Stimulated activated CD8-positive, alpha-beta memory T cell treated with anti-CD3 and anti-CD28 coated beads, Interleukin-7, amount 100 ng/mL, for 24 hours (primary cell): Measurements from ENCODE around the gene RARRES1.

Source experiments
- DNase-seq: peaks from one replicate; pipeline ENCODE4 v3.0.0-alpha.2; 2020; ENCODE audit warnings: low read depth

RARRES1 gene, protein sequence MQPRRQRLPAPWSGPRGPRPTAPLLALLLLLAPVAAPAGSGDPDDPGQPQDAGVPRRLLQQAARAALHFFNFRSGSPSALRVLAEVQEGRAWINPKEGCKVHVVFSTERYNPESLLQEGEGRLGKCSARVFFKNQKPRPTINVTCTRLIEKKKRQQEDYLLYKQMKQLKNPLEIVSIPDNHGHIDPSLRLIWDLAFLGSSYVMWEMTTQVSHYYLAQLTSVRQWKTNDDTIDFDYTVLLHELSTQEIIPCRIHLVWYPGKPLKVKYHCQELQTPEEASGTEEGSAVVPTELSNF

DNA sequence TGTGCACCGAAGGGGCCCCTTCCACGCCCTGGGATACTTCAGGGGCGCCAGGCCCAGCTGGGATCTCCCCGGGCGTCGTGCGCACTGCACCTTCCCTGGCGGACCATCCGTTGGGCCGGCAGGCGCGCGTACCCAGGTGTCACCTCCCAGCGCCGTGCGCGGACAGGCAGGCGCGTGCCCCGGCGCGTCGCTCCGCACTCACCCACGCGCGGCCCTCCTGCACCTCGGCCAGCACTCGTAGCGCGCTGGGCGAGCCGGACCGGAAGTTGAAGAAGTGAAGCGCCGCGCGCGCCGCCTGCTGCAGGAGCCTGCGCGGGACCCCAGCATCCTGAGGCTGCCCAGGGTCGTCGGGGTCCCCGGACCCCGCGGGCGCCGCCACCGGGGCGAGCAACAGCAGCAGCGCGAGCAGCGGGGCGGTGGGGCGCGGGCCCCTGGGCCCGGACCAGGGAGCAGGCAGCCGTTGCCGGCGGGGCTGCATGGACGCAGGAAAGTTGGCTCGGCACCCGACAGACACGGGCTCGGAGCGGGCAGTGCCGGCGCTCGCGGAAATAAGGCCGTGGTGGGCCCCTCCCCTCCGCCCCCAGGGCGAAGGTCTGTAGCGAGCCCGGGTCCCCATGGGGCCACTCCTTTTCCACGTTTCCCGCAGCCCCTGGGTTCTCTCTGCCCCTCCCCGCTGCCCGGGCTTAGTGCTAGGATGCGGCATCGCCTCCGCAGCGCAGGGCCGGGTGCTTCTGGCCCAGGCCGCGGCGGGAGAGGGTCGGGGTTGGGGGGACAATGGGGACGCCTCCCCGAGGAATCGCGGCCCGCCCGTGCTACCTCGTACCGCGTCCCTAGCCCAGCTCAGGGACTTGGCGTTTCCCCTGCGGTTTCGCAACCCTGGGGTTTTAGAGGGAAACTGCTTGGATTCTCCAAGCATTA lies at the start of gene RARRES1:
Gene RARRES1 (minus strand): TSS at position 520 of the 918 bp plus-strand sequence. CDS start 42 bp downstream, at position 478.
- DNase-seq: no peak

DNA sequence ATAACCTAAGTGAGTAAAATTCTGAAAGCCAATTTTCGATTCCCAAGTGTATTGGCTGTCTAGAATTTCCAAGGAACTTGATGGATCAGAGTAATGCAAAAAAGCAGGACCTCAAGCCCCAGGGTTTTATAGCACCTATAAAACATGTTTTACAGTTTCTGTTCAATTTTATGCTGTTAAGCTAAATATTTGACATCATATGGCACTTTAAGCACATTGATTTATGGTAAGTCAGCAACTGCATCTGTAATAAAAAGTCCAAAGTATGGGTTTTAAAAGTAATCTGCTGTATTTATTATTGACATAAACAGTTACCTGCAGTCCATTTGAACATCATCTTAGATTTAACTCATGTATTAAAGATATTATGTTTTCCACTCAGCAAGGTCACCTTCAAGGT lies 49.6 kb upstream of the RARRES1 start:
- no peak for DNase-seq

DNA sequence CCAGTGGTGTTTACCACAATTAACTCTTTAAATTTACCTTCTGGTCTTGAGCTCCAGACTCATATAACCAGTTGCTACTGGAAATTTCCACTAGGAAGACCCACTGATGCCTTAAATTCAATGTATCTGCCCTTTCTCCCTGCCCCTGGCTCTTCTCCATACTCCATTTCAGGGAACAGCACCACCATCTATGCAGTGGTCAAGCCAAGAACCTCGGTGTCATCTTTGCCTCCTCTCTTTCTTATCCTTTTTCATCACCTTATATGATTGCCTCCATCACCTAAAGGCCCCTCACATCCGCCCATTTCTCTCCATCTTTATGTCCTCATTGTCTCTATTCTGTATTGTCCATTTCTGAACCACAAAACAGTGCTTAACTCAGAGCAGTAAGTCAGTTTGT lies 48.9 kb upstream of the RARRES1 start:
- no peak for DNase-seq

DNA sequence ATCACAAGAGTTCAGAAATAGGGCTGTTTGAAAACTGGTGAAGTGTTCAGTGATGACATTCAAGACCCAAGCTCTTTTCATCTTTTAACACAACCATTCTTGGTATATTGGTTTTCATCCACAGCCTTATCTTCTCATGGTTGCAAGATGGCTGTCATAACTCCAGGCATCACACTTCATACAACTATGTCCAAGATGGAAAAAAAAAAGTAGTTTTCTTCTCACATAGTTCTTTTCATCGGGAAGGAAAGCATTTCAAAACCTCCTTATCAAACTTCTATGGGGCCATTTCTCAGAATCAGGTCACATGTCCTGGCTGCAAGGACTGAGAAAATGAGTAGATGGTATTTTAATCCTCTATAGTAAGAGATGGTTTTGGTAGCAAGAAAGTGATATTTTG lies 48.5 kb upstream of the RARRES1 start:
- no peak for DNase-seq

DNA sequence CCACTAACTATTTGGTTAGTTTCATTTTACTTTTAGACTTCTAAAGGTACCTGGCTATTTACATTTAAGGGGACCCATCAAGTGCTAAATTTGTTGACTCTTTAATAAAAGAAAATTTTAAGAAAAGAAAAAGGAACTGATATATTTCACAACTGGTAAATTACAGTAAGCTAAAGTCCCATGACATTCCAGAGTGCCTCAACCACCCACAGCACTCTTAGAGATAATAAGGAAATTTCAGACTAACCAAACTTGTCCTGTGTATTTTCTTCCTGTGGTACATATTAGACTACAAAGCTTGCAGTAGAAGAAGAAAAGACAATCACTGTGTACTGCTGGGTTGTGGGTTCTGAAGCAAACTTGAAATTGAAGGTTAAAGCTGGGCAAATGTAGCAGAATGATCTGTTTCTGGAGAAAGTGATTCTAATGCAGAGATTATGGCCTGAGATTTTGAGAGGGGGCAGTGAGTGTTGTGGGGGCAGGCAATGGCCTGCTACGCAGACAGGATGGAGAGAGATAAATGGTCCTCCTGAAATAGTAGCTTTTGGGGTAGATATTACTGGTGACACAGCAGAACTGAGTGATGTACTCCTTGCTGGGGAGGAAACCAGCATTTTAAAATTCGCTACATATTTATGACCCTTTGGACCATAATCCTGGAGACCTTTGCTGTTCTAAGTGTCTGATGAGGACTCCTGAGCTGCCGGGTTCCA lies 45.1 kb upstream of the RARRES1 start:
- DNase-seq: no peak

DNA sequence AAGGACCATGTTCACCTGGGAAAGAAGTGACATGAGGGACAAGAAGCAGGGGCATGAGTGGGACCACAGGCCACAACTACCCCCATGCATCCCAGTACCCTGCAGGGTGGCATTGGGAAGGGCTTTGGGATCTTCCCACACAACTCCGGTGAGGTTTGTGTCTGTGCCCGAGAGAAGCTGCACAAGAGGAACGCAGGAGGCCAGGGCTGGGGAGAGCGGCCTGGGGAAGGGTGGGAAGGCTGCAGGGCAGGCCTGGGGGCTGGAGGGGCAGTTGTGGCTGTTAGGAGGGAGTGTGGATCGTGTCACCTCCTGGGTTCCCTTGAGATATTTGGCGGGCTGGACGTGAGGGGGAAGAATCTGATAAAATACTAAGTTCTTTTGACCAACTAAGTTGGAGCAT lies 44.3 kb upstream of the RARRES1 start:
- no peak for DNase-seq

DNA sequence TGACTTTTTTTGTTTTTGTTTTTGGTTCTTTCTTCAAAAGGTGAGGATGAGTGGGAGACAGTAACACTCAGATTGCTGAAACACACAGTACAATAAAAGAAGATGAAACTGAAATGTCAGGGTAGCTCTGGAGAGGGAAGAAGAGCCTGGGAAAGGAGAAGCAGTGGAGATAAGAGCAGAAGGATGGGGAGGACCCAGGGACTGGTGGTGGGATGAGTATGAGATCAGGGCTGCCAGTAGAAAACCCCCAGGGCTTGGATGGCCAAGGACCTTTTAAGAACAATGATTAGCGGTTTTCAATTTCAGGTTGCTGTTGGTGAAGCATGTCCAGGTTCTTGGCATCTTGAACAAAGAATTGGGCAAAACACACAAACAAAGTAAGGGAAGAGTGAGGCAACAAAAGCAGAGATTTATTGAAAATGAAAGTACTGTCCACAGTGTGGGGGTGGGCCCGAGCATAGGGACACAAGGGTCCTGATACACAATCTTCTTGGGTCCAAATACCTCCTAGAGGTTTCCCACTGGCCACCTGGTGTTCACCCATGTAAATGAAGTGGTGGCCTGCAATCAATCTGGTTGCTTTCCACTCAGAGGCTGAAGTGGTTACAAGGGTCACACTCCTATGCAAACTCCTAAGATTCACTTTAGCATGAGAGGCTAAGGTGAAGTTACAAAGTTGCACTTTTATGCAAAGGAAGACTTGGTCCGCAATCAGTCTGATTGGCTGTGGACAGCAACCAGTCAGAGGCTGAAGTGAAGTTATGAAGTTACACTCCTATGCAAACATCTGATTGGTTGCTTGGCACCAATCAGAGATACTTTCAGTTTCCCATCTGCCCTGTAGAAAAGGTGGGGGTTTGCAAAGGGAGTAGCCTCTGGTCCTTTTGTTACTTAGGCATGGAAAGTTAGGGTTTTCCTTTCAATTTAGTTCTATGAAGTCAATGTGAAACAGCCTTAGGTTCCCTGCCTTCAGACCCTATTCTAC lies 43.5 kb upstream of the RARRES1 start:
- no peak for DNase-seq

DNA sequence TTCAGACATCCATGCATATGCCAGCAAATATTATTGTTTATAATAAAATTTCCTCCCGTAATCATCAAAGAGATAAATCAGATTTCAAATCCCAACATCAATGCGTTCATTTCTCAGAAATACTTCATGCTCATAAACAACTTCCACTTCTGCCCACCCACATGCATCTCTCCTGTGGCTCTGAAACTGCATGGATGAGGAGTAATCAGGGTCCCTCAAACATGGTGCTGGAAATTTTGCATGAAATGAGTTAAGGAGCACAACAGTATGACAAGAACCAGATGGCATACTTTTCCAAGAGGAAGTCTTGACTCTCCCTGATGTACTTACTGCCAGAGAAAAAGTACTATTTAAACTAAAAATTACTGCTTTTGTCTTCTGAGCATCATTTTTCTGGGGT lies 42.7 kb upstream of the RARRES1 start:
- DNase-seq: no peak

DNA sequence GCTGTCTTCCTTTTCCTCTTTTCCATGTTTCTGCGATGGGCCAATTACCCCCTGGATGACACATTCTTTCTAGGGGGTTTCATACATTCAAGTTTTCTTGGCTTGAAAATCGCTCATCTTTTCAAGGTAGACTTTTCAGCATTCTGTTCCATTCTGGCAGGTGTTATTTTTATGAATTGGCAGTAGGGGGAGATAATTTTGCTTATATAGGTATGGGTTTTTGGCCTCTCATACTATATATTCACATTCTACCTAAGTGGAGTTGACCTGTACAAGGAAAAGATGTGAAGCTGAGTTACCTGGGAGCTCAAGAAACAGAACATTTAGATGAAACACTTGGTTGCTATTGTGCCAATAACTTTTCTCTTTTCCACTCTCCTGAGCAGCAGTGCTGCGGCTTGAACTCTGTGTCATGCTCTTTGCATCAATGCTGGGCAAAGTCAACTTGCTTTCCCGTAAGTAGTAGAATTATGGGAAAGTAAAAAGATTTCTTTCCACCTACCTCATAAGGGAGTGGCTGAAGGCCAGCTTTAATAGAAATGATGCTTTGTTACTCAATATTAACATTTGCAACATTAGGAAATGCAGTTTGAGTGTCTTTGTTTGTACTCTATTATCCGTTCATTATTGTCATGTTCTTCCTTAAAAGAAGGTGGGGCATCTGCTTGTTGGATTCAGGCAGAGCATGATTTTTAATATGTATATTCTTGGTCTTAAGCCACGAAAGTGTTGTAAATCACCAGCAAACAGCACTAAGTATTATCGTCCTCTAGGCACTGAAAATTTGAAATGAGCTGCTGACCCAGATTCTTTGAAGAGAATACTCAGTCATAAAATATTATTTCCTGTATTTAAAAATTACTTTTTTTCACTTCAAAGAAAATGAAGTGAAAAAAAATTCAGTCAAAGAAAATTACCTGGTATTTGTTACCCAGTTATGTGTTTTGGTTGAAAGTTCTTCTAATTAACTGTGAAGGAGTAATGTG lies 41.9 kb upstream of the RARRES1 start:
- DNase-seq: no peak

DNA sequence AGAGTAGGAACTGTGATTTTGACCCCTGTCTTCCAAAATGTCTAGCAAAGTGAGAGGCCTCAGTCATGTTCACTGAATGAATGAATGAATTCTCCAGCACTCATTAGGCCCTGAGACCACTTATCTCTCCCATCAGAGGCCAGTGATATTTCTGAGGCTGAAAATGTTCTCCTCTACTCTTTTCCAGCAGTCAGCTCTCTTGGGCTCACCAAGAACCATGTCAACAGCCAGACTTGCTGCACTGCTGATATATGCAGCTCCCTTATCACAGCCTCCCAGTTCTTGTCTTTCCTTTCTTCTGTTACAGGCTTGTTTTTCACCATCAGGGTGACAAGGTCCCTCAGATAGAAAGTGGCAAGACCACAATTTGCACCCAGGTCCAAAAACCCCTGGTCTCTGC lies 40.9 kb upstream of the RARRES1 start:
- DNase-seq: no peak

DNA sequence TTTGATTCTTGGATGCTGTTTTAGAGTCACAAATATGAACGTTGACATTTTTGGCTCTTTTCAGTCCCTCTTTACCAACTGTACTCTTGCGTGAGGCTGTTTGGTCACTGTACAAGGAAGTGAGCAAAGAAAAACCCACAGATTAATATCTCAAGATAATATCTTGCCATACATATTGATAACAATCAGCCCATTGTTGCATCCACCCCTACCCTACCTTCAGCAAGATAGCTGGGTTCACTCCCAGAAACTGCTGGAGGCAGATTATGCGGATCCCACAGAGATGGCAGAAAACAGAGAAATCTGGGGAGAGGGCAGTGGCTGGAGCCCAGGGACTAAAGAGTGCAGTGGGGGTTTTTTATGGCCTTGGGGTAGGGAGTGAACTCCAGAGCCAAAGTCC lies 39.7 kb upstream of the RARRES1 start:
- DNase-seq: no peak

DNA sequence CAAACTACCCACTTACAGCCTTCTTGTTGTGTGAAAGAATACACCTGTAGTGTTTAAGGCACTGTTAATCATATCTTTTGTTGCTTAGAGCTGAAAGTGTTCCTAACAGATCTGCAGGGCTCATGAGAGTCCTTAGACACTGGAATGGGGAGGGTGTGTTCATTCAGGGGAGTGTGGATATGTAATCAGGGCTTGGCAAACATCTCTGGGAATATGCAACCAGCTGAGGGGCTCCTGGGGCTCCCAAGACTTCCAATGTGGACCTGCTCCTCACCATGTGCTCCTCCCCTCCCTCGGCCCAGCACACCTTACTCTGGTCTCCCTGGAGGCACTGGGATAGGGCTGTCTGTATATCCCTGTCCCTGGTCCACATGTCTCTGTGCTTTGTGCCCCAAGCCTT lies 39.3 kb upstream of the RARRES1 start:
- DNase-seq: no peak

DNA sequence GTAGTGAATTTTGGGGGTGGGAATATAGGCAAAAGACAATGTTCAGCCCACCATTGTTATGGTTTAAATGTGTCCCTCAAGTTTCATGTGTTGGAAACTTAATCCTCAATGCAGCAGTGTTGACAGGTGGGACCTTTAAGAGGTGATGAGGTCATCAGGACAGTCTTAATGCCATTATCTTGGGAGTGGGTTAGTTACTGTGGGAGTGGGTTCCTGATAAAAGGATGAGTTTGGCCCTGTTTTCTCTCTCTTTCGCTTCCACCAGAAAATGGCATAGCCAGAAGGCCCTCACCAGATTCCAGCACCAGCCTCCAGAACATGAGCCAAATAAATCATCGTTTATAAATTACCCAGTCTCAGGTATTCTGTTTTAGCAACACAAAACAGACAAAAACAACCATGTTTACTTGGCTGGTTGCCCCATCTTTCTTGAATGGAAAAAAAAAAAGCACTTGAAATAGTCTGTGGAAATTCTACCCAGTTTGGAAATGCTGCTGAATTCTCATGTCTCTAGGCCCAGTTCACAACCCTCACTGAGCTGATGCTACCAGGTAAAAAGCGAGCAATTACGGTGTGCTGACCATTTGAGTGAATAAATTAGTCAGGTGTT lies 38.6 kb upstream of the RARRES1 start:
- DNase-seq: no peak

DNA sequence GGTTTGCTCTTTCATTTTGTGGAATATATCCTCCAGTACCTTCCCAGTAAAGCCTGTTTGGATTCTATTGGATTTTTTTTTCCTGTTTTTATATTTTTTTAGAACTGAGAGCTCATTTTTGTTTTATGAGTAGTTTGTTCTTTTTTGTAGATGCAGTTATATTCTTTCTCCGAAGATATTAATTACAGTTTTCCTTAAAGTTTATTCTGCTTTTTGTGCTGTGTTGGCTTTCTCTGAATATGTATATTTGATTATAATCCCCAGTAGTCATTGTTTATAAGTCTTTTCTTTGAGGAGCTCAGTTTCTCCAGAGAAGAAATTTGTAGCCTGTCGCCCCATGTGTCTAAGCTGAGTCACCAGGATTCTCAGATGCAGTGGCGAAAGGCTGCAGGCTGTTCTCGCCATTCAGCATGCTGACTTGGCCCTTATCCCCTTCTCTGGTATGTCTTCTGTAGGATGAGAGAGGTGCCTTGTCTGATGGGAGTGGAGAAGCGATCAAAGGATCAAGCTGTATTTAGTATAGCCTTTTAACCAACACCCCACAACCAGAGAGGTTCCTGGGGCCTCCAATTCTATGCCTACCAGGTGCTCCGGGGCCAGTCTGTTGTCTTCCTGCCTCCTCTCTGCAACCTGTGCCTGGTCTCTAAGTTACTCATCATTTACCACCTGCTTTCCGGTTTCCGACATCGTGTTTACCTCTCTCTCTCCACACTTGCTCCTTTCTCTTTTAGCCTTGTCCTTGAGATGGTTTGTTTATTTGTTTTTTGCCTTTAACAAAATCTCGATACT lies 37.9 kb upstream of the RARRES1 start:
- no peak for DNase-seq

DNA sequence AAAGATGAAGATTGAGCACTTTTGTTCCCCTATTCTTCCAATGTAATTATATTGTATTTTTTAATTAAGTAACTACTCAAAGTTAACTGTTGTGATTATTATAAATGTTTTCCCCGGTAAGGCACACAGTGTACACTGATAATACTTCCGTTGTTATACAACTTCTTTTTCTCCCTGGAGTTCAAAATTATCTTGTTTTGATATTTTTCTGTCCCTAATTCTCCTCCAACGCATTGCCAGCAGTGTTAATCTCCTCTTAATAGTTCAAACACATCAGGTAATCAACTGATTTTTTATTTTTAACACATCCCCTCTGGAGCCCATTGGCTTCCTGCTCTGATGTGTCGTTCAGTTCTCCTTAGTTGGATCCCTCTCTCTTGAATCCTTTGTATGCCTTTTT lies 37.3 kb upstream of the RARRES1 start:
- no peak for DNase-seq

DNA sequence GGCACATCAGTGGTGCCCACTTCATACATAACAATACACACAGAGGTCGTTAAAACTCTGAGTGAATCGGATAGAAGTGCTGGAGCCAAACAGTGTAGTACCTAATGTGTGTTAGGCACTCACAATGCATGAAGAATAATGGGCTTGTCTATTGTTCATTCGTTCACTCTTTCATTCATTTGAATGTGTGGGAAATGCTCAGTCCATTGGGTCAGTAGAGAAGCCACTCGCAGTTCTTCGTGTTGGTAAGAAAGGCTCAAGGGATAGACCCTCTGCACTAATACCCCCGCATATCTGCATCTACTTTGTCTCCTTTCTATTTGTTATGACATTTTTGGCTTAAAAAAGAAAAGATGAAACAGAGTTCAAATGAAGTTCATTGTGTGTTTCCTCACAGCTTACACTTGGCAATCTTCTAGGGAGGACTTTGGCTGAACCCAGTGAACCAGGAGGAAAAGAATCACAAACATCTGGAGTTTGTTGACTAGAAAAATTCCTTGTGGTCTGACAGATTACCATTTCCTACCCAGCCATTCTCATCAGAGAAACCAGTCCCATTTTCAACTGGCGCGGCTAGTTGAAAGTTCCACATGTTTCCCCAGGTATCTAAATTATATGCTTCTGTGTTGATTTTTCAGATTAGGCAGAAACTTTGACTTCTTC lies 36.8 kb upstream of the RARRES1 start:
- no peak for DNase-seq

DNA sequence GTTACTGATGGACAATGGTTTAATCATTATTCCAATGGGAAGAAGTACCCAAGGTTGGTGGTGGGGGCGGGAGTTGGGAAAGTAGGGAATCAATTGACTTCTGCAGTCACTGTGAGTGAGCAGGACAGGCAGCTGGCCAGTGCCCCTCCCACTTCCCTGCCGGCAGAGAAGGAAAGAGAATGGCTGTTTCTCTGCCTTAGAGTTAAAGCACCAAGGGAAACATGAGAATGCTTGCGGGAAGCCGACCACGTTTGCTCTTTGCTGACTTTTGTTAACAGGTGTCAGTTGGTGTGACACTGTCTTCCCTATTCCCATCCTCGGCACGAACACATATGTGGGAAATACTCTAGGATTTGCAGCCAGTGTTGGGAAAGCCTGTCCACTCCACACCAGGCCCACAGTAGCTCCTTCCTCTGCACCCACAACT lies 36.1 kb upstream of the RARRES1 start:
- DNase-seq: no peak

DNA sequence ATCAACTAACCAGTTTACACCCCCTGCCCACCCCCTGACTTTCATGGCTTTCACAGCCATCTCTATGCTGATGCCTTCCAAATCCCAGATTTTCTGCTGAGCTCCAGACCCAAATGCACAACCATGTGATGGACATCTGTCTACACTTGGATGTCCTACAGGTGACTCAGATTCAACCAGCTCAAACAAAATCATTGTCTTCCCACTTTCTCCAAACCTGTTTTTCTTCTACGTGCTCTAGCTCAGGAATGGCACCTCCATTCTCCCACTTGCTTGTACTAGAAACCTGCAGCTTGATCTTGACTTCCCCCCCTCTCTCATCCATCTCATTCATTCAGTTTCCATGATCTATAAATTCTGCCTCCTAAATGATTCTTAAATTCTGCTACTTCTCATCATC lies 34.1 kb upstream of the RARRES1 start:
- DNase-seq: no peak
